HG02763 (cell line): Measurements from ENCODE around the gene APP.

Experiments
- ATAC-seq: cut with Tn5 transposase; IDR thresholded peaks from one replicate; pipeline ENCODE4 v1.9.1; 2021; ENCODE audit warnings: mild to moderate bottlenecking, moderate library complexity; ENCODE audit not compliant: unreplicated experiment

APP gene

GRCh38 chr21:25987531-25987930, 183.0 kb downstream of the APP start:
- ATAC-seq: no peak

- no peak for ATAC-seq
These were observed 183.6 kb downstream of the APP start for GRCh38 chr21:25986928-25987327.

GRCh38 chr21:25985990-25986389, 184.6 kb downstream of the APP start:
- ATAC-seq: no peak

GRCh38 chr21:25984538-25984937, 186.0 kb downstream of the APP start:
- ATAC-seq: no peak

DNA sequence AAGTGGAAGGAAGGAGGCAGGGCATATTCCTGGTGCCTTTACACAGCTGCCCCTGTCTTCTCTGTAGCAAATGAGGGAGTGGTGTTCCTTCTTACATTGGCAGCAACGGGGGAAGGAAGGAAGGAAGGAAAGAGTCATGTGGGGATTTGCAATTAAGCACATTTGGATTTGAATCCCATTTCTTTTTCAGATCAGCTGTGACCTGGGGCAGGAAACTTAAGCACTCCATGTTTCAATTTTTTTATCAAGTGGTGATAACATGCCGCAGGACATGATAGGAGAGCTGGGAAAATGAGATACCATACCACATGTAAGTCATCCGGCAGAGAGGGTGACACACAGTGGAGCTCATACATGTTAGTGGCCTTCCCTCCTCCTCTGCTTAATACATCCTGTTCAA, 186.8 kb downstream of the APP start:
- no peak for ATAC-seq

GRCh38 chr21:25980710-25981109, 189.9 kb downstream of the APP start:
- ATAC-seq: no peak

- ATAC-seq: no peak
These were observed 190.5 kb downstream of the APP start for GRCh38 chr21:25979845-25980616.

DNA sequence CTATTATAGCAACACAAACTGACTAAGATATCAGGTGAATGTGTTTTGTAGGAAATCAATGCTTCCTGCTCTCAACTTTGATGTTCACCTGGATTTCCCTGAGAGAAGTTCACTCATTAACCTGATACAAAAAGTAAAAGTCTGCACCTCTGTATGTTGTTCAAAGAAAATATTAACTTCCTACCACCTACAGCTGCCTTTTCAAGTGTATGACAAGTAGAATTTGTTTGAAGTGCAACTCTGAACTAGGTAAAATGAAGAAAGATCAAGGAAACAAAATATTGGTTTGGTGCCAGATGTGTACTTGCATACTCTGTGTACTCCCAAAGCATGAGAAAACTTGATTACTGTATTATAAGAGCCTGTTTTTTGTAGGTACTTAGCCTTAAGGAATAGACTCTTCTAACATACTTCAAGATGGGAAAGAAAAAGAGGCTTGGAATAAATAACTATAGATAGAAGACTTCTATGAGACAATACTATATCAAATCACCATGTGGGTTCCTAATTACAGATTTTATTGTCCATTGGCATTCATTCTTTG, 193.4 kb downstream of the APP start:
- no peak for ATAC-seq

DNA sequence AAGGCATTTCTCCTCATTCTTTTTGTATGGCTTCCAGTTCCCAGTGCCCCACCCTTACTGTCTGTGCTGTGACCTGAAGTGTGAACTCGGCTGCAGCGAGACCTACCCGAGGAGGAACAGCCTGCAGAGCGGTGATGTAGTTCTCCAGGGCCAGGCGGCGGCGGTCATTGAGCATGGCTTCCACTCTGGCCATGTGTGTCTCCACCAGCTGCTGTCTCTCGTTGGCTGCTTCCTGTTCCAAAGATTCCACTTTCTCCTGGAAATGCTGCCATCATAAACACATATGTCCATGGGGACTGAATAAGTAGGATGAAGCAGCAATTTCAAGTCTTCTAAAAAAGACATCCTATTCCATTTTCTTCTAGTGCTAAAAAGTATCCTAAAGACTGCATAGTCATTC, 195.6 kb downstream of the APP start:
- no peak for ATAC-seq

DNA sequence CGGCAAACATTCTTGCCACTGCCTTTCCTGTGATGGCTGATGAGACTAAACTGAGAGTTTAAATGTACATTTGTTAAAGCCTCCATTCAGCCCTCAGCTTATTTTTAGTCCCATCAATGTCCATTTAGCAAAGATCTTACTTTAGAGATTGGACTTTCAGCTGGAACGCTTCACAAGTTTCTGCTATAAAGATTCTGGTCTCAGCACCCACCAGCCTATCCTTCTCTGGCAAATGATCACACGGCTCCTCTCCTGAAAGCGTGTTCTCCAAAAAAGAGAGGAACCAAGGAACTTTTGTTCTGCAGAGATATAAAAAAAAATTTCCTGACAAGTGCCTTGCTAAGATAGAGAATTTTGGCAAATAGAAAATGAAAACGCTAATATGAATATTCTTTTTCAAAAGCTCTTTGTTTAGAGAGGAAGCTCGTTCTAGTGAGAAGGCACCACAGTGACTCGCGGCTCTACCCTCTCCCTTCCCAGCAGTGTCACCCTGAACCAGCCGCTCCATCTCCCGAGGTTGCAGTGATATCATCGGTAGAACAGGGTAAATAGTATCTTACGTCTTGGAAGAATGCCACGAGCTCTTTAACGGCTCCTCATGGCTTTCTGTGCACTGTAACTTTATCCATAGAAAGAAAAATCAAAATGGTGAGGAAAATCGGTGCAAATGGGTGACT, 200.2 kb downstream of the APP start:
- no peak for ATAC-seq

GRCh38 chr21:25967901-25968438, 202.6 kb downstream of the APP start:
- peak; percentile 26 for ATAC-seq

GRCh38 chr21:25967181-25967900, 203.2 kb downstream of the APP start:
- ATAC-seq: peak; percentile 100

DNA sequence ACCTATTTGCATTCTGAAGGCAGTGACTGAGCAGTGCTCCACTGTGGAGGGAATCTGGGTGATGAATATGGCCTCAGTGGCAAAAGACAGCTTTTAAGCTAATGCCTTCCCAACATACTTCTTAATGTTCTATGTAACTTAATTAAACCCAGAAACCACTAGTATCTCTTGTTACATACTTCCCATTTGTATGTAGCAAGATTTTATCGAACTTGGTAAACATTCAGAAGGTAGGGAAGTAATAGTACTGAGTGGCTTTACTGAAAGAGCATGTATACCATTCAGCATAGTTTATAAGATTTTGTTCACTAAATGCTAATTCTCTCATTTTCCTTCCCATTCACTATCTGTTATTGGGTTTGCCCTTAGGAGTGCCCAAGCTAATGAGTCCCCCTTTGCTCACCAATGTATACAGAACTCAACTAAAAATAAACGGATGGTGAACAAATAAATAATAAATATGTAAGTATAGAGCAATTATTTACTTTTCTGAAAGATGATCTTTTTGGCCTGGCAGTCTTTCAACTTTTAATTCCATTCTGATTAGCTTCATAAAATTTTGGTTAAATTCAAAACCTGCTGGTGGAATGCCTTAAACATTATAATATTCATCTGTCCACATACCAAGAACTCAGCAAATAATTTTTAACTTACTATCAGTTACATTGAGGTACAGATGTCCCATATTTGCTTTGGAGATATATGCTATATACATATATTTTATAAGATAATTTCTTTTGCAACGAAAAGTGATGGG, 204.4 kb downstream of the APP start:
- ATAC-seq: no peak

- ATAC-seq: no peak
These were observed 205.6 kb downstream of the APP start for GRCh38 chr21:25964926-25965325.

DNA sequence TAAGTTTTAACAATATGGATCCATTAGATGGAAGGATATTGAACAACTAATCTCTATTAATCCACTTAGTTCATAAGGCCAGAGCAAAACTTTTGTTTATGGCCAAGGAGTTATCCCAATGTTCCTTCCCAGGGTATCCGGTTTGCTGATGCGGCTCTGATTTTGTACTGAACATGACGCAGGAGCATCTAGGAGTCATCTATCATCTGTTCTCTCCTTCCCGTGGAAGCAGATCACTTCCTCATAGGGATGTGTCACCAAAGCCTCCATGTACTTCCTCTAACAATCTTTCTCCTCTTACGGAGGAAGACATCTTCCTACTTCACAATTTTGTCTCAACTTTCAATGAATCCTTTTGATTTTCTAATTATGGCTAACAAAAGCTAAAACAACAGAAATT, 206.6 kb downstream of the APP start:
- ATAC-seq: no peak

- ATAC-seq: no peak
These were observed 207.4 kb downstream of the APP start for GRCh38 chr21:25963181-25963580.

DNA sequence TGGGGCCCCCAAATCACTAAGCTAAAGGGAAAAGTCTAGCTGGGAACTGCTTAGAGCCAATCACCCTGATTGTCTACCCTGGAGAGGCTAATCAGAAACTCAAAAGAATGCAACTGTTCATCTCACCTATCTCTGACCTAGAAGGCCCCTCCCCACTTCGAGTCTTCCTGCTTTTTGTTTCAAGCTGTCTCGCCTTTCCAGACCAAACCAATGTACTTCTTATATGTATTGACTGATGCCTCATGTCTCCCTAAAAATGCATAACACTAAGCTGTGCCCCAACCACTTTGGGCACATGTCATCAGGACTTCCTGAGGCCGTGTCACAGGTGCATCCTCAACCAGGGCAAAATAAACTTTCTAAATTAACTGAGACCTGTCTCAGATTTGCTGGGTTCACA, 209.5 kb downstream of the APP start:
- ATAC-seq: no peak

- ATAC-seq: no peak
These were observed 210.2 kb downstream of the APP start for GRCh38 chr21:25960402-25960801.

DNA sequence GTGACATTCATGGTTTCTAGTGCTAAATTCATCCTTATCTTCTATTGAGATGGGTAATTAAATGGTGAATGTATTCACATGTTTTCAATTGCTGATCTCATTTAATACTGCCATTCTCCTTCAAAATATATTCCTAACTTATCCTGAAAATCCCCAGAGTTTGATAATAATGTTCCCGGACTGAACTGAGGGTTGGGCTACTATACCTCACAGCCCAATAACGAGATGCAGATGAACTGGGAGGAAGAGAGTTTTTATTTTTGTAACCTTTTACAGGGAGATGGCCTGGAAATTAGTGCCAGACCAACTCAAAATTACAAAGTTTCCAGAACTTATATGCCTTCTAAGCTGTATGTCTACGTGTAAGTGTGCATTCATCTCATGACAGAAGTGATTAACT, 210.8 kb downstream of the APP start:
- ATAC-seq: no peak

DNA sequence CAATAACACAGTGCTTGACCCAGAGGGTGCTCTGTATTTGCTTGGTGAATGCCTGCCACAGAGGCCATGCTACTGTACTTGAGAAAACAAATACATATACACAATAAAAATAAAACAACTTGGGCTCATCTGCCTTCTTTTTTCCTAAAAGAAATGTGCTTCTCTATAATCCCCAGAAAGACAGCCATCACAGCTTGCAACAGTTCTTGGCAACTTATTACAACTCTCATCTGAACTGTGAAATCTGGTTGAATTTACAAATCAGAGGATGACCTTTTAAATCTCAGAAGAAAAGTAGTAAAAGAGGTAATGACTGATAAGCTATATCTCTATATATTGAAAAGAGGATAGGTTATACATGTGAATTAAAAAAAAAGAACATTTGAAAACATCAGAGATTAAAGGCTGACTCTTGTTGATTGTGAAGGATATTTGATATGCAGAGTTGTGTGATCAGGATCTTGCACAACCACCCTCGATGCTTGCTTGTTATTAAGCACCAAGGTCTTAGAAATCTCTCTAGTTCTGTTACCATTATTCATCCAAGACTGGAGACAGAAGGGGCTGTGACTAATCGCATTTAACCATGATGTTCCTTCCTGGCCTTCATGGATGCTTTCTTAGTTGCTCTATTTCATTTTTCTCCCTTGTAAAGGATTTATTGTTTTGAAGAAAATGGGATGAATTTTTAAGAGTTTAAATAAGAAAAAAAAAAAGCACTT, 213.4 kb downstream of the APP start:
- ATAC-seq: no peak
